Hepatocyte (in vitro differentiated cells): Measurements from ENCODE around the gene SLC7A8. TPM values are rescaled to one million over a fixed set of nuclear protein-coding genes. Genes with fewer than 3 reads are reported as not detected.

Source experiments
- DNase-seq: peaks from one replicate; pipeline ENCODE4 v3.0.0-alpha.2; 2016; ENCODE audit warnings: low spot score
- H2AFZ ChIP-seq: fragments of 200-600 bp; sonication (generic); 2 replicates; pipeline ENCODE4 v1.6.0; 2016; ENCODE audit warnings: antibody characterized with exemption, mild to moderate bottlenecking
- H3K27ac ChIP-seq: fragments of 200-600 bp; sonication (generic); 2 replicates; pipeline ENCODE4 v1.5.1; 2016; ENCODE audit warnings: mild to moderate bottlenecking
- H3K27me3 ChIP-seq: fragments of 200-600 bp; sonication (generic); 2 replicates; pipeline ENCODE4 v1.6.1; 2016
- H3K36me3 ChIP-seq: fragments of 200-600 bp; sonication (generic); replicated peaks from 2 replicates; pipeline ENCODE4 v1.5.1; 2016; ENCODE audit warnings: low read depth; ENCODE audit not compliant: insufficient read depth
- H3K4me1 ChIP-seq: fragments of 200-600 bp; sonication (generic); 2 replicates; pipeline ENCODE4 v1.5.1; 2016; ENCODE audit warnings: mild to moderate bottlenecking, moderate library complexity; ENCODE audit not compliant: insufficient read depth
- H3K4me2 ChIP-seq: fragments of 200-600 bp; sonication (generic); 2 replicates; pipeline ENCODE4 v1.6.0; 2016
- H3K4me3 ChIP-seq: fragments of 200-600 bp; sonication (generic); 2 replicates; pipeline ENCODE4 v1.5.1; 2016; ENCODE audit warnings: mild to moderate bottlenecking
- H3K79me2 ChIP-seq: fragments of 200-600 bp; sonication (generic); 2 replicates; pipeline ENCODE4 v1.6.0; 2017; ENCODE audit warnings: mild to moderate bottlenecking
- H3K9me2 ChIP-seq: fragments of 200-600 bp; sonication (generic); replicated peaks from 2 replicates; pipeline ENCODE4 v1.6.0; 2017; ENCODE audit warnings: mild to moderate bottlenecking; ENCODE audit not compliant: insufficient read depth
- H3K9me3 ChIP-seq: fragments of 200-600 bp; sonication (generic); 2 replicates; pipeline ENCODE4 v1.5.1; 2016; ENCODE audit warnings: low read depth, mild to moderate bottlenecking
- H4K20me1 ChIP-seq: fragments of 200-600 bp; sonication (generic); 2 replicates; pipeline ENCODE4 v1.6.0; 2016; ENCODE audit warnings: mild to moderate bottlenecking; ENCODE audit not compliant: insufficient read depth, poor library complexity, severe bottlenecking
- EZH2 ChIP-seq: fragments of 200-600 bp; sonication (generic); IDR thresholded peaks from 2 replicates; pipeline ENCODE4 v1.6.1; 2016; ENCODE audit warnings: antibody characterized with exemption, mild to moderate bottlenecking, borderline replicate concordance
- EZH2phosphoT487 ChIP-seq: fragments of 200-600 bp; sonication (generic); IDR thresholded peaks from one replicate; pipeline ENCODE4 v1.6.1; 2018; ENCODE audit warnings: antibody characterized with exemption, mild to moderate bottlenecking, low read depth, moderate library complexity; ENCODE audit not compliant: unreplicated experiment, severe bottlenecking
- whole genome bisulfite sequencing: methylation state at CpG from one replicate; pipeline ENCODE4 v1.1.6; 2016; ENCODE audit warnings: low lambda C conversion rate; ENCODE audit errors: missing lambda C conversion rate; 5-methylcytosine and 5-hydroxymethylcytosine counted together
- polyA plus RNA-seq: library from polyadenylated mRNA; unstranded; fragments of >200 nt; fragmentation: Nextera tagmentation; extraction: Ambion mirVana; gene quantifications from 2 replicates; pipeline ENCODE4 v1.2.1, GENCODE V29; 2016
- total RNA-seq: library from RNA; depleted of rRNA; stranded (reverse); fragments of >200 nt; gene quantifications from 2 replicates; pipeline ENCODE4 v1.2.3, GENCODE V29; 2014
- TF ChIP-seq, protein P1 (sequence below): fragments of 200-600 bp; sonication (generic); IDR thresholded peaks from 2 replicates; pipeline ENCODE4 v1.5.1; 2016; ENCODE audit warnings: antibody characterized with exemption, mild to moderate bottlenecking; ENCODE audit not compliant: poor library complexity

Gene SLC7A8
- total and polyA plus RNA-seq, 2 experiments from 2014 or later: 54.6 to 123 TPM

GRCh38 chr14:23209651-23210423, 26.4 kb upstream of the SLC7A8 start:
- no peak overlapping the region for H3K4me3 ChIP-seq
- H3K4me1 ChIP-seq: no peaks in the 10 kb centered on the region
- TF ChIP-seq, protein P1, sequence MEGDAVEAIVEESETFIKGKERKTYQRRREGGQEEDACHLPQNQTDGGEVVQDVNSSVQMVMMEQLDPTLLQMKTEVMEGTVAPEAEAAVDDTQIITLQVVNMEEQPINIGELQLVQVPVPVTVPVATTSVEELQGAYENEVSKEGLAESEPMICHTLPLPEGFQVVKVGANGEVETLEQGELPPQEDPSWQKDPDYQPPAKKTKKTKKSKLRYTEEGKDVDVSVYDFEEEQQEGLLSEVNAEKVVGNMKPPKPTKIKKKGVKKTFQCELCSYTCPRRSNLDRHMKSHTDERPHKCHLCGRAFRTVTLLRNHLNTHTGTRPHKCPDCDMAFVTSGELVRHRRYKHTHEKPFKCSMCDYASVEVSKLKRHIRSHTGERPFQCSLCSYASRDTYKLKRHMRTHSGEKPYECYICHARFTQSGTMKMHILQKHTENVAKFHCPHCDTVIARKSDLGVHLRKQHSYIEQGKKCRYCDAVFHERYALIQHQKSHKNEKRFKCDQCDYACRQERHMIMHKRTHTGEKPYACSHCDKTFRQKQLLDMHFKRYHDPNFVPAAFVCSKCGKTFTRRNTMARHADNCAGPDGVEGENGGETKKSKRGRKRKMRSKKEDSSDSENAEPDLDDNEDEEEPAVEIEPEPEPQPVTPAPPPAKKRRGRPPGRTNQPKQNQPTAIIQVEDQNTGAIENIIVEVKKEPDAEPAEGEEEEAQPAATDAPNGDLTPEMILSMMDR: no peak
- TF ChIP-seq EZH2 (no peak), EZH2phosphoT487 (no peak)
- no peaks in the 10 kb centered on the region for H3K9me3 ChIP-seq
- no peaks in the 10 kb centered on the region for H4K20me1 ChIP-seq
- WGBS: 92% methylated on average over 7 of the region's 7 CpGs
- no peak overlapping the region for H3K27ac ChIP-seq
- no peaks in the 10 kb centered on the region for H3K27me3 ChIP-seq
- no peak for DNase-seq
- H2AFZ ChIP-seq: no peak overlapping the region
- H3K9me2 ChIP-seq: no peaks in the 10 kb centered on the region
- no peak overlapping the region for H3K4me2 ChIP-seq
- H3K36me3 ChIP-seq: no peaks in the 10 kb centered on the region
- H3K79me2 ChIP-seq: no peaks in the 10 kb centered on the region

- DNase-seq: no peak
- Histone ChIP-seq H3K27me3 (no peaks in the 10 kb centered on the region), H3K4me3 (no peak overlapping the region), H4K20me1 (no peaks in the 10 kb centered on the region), H3K79me2 (no peaks in the 10 kb centered on the region), H3K4me2 (no peak overlapping the region), H3K9me2 (no peaks in the 10 kb centered on the region), H3K4me1 (no peaks in the 10 kb centered on the region), H3K9me3 (no peaks in the 10 kb centered on the region), H3K36me3 (no peaks in the 10 kb centered on the region), H2AFZ (no peak overlapping the region), H3K27ac (no peak overlapping the region)
- TF ChIP-seq, protein P1: no peak
- no peak for TF ChIP-seq EZH2
Measured at GRCh38 chr14:23208324-23208723, 24.9 kb upstream of the SLC7A8 start.

GRCh38 chr14:23207146-23207540, 23.7 kb upstream of the SLC7A8 start:
- no peak for DNase-seq
- Histone ChIP-seq H3K27me3 (no peaks in the 10 kb centered on the region), H2AFZ (no peak overlapping the region), H3K4me1 (no peaks in the 10 kb centered on the region), H3K27ac (no peak overlapping the region), H4K20me1 (no peaks in the 10 kb centered on the region), H3K4me2 (no peak overlapping the region), H3K36me3 (no peaks in the 10 kb centered on the region), H3K9me3 (no peaks in the 10 kb centered on the region), H3K79me2 (no peaks in the 10 kb centered on the region), H3K9me2 (no peaks in the 10 kb centered on the region), H3K4me3 (no peak overlapping the region)
- TF ChIP-seq, protein P1: no peak
- no peak for TF ChIP-seq EZH2phosphoT487
- no peak for TF ChIP-seq EZH2
- WGBS: 48% methylated on average over 3 of the region's 3 CpGs
